Measurements from ENCODE around the gene SIGLEC14. TPM values are rescaled to one million over a fixed set of nuclear protein-coding genes. Genes with fewer than 3 reads are reported as not detected.

SIGLEC14 gene
- total RNA-seq, 2 donors from 2014 or later, result not detected

DNA sequence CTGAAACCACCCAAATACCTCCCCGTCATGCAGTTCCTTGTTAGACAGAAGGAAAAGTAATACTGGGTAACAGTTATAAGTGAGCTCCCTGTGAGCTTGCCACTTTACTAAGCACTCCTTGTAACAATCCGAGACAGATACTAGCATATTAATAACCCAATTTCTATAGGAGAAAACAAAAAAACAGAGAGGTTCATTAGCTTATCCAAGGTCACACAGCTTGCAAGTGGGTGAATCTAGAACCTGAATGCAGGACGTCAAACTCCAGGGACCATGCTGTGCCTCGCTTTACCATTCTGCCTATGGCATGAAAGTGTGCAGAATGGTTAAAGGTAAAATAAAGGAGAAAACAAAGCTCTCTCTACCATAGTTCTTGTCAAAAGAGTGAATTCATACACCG, 31.8 kb downstream of the SIGLEC14 start:
- no peak for DNase-seq
- Histone ChIP-seq H3K27ac (no peak overlapping the region), H3K36me3 (replicated peaks in 1 of 2; ENCODE audit: insufficient read depth in 1 of 2, low read depth in 2 of 2) (no peaks in the 10 kb centered on the region), H3K4me3 (no peak overlapping the region), H3K27me3 (peaks cover 0 to 4% of the 10 kb centered on the region in 2 donors), H3K4me1 (no peaks in the 10 kb centered on the region), H3K9me3 (no peaks in the 10 kb centered on the region)
- no peak for ATAC-seq
- WGBS, 2 donors, result 55 to 63% methylated on average over 5 of the region's 5 CpGs
- intact Hi-C loops (cut with DNase I), result no loop called here
- TF ChIP-seq POLR2A (IDR thresholded peaks at IDR 0.05), result no peak
- TF ChIP-seq, protein P1, sequence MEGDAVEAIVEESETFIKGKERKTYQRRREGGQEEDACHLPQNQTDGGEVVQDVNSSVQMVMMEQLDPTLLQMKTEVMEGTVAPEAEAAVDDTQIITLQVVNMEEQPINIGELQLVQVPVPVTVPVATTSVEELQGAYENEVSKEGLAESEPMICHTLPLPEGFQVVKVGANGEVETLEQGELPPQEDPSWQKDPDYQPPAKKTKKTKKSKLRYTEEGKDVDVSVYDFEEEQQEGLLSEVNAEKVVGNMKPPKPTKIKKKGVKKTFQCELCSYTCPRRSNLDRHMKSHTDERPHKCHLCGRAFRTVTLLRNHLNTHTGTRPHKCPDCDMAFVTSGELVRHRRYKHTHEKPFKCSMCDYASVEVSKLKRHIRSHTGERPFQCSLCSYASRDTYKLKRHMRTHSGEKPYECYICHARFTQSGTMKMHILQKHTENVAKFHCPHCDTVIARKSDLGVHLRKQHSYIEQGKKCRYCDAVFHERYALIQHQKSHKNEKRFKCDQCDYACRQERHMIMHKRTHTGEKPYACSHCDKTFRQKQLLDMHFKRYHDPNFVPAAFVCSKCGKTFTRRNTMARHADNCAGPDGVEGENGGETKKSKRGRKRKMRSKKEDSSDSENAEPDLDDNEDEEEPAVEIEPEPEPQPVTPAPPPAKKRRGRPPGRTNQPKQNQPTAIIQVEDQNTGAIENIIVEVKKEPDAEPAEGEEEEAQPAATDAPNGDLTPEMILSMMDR (IDR thresholded peaks at IDR 0.05), result no peak

GRCh38 chr19:51610576-51610975, 36.0 kb downstream of the SIGLEC14 start:
- Histone ChIP-seq H3K27me3 (no peaks in the 10 kb centered on the region), H3K27ac (no peak overlapping the region), H3K36me3 (replicated peaks in 1 of 2; ENCODE audit: insufficient read depth in 1 of 2, low read depth in 2 of 2) (no peaks in the 10 kb centered on the region), H3K9me3 (no peaks in the 10 kb centered on the region), H3K4me1 (no peaks in the 10 kb centered on the region), H3K4me3 (no peak overlapping the region)
- no peak for TF ChIP-seq POLR2A (IDR thresholded peaks at IDR 0.05)
- TF ChIP-seq, protein P1 (IDR thresholded peaks at IDR 0.05), result no peak
- no peak for DNase-seq
- ATAC-seq, result no peak
- 69 to 86% methylated on average over 1 of the region's 1 CpG for WGBS, 2 donors
- intact Hi-C loops (cut with DNase I), result no loop called here

DNA sequence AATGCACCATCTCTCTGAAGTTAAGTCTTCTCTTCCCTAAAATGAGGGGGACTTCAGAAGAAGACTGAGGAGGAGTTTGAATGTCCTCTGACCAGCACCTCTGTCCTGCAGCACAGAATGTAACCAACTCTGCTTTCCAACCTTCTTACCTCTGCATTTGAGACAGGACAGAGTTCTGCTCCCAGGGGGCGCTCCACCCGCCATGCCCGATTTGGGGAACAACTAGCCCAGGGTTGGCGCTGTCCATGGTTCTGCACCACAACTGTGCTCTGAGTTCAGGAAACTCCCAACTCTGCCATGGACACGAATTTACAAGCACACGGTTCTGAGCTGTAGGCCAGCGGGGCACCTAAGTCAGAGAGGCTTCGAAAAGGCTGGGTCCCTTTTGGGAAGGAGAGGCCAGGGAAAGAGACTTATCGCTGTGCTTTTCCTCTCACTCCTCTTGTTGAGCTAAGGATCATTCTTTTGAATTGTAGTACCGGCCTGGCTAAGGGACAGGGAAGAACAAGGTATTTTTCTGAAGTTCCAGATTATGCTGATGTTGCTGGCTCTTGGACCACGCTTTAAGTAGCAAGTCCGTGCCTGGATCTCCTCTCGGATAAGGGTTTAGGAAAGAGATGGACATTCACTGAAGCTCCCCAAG, 38.6 kb downstream of the SIGLEC14 start:
- WGBS, 2 donors, result 24 to 34% methylated on average over 13 of the region's 13 CpGs

GRCh38 chr19:51607077-51607476, 39.5 kb downstream of the SIGLEC14 start:
- H3K36me3 ChIP-seq (replicated peaks in 1 of 2; ENCODE audit: insufficient read depth in 1 of 2, low read depth in 2 of 2), result no peaks in the 10 kb centered on the region
- no peak for TF ChIP-seq POLR2A (IDR thresholded peaks at IDR 0.05)
- TF ChIP-seq, protein P1 (IDR thresholded peaks at IDR 0.05), result no peak
- H3K9me3 ChIP-seq, result no peaks in the 10 kb centered on the region
- H3K4me1 ChIP-seq, result no peaks in the 10 kb centered on the region
- H3K27ac ChIP-seq, result no peak overlapping the region
- no peak for ATAC-seq
- no peaks in the 10 kb centered on the region for H3K27me3 ChIP-seq
- WGBS, 2 donors, result 60 to 70% methylated on average over 6 of the region's 6 CpGs
- intact Hi-C loops (cut with DNase I), result no loop called here
- no peak overlapping the region for H3K4me3 ChIP-seq
- no peak for DNase-seq

More for the DNA sequence above, 38.6 kb downstream of the SIGLEC14 start:
- no peak overlapping the region for H3K27ac ChIP-seq
- no peaks in the 10 kb centered on the region for H3K27me3 ChIP-seq
- ATAC-seq, result no peak
- DNase-seq, result peak; percentile 54 to 71 (median 62)
- no peaks in the 10 kb centered on the region for H3K9me3 ChIP-seq
- no peaks in the 10 kb centered on the region for H3K36me3 ChIP-seq (replicated peaks in 1 of 2; ENCODE audit: insufficient read depth in 1 of 2, low read depth in 2 of 2)
- no peak for TF ChIP-seq POLR2A (IDR thresholded peaks at IDR 0.05)
- TF ChIP-seq, protein P1 (IDR thresholded peaks at IDR 0.05), result peak in 5 of 7 experiments; percentile 30 to 55 (median 34)
- H3K4me3 ChIP-seq, result no peak overlapping the region
- no peaks in the 10 kb centered on the region for H3K4me1 ChIP-seq
- intact Hi-C loops (cut with DNase I), result no loop called here

All from body of pancreas (tissue), 4 donors.